GM18867 (cell line): Measurements from ENCODE around the gene BUD31.
"Not testable (repeated sequence)": the region's sequence is repeated elsewhere in the genome, so short reads cannot be mapped to it uniquely, and the experiment has no call there.

Source experiments
- ATAC-seq: cut with Tn5 transposase; IDR thresholded peaks from one replicate; pipeline ENCODE4 v1.9.1; 2021; ENCODE audit warnings: mild to moderate bottlenecking, moderate library complexity; ENCODE audit not compliant: unreplicated experiment

BUD31 gene

GRCh38 chr7:99408379-99409191 is at the start of gene BUD31, which contains the start of gene PDAP1:
Gene BUD31, plus strand, starts transcription at chr7:99408969. Its CDS starts 2,124 bp downstream, at chr7:99411093.
Gene PDAP1, minus strand, starts transcription at chr7:99408597. Its CDS starts 49 bp downstream, at chr7:99408548.
- peak; percentile 80 for ATAC-seq

GRCh38 chr7:99359465-99360154 is 49.2 kb upstream of the BUD31 start:
- ATAC-seq = no peak

GRCh38 chr7:99362801-99363200 is 46.0 kb upstream of the BUD31 start:
- ATAC-seq = no peak

GRCh38 chr7:99363286-99363685 is 45.5 kb upstream of the BUD31 start:
- no peak for ATAC-seq

- ATAC-seq = no peak
These were observed 43.2 kb upstream of the BUD31 start for GRCh38 chr7:99365318-99366141.

- no peak for ATAC-seq
These were observed 42.1 kb upstream of the BUD31 start for GRCh38 chr7:99366646-99367045.

GRCh38 chr7:99368750-99369389 is 39.9 kb upstream of the BUD31 start:
- no peak for ATAC-seq

GRCh38 chr7:99369767-99370391 is 38.9 kb upstream of the BUD31 start:
- no peak for ATAC-seq

GRCh38 chr7:99371376-99371920 is 37.3 kb upstream of the BUD31 start:
- no peak for ATAC-seq

- no peak for ATAC-seq
These were observed 36.3 kb upstream of the BUD31 start for GRCh38 chr7:99372275-99373090.

- ATAC-seq = no peak
These were observed 35.4 kb upstream of the BUD31 start for GRCh38 chr7:99373091-99374066.

GRCh38 chr7:99374111-99375064 is 34.4 kb upstream of the BUD31 start, which contains the start of gene ARPC1B:
Gene ARPC1B, plus strand, starts transcription at chr7:99374730. Its CDS starts 10,985 bp downstream, at chr7:99385715.
- ATAC-seq = peak; percentile 63

- ATAC-seq = peak; percentile 40
These were observed 33.5 kb upstream of the BUD31 start for GRCh38 chr7:99375070-99375807.

GRCh38 chr7:99379043-99379577 is 29.7 kb upstream of the BUD31 start:
- no peak for ATAC-seq

GRCh38 chr7:99379693-99380031 is 29.1 kb upstream of the BUD31 start:
- not testable (repeated sequence) for ATAC-seq
